Astrocyte (in vitro differentiated cells and primary cell): ENCODE results near the gene IL17B. TPM values are rescaled to one million over a fixed set of nuclear protein-coding genes. Genes with fewer than 3 reads are reported as not detected.

Experiments used
- DNase-seq: peaks from one replicate; pipeline ENCODE4 v3.0.0-alpha.2; 2010; ENCODE audit warnings: low read depth
- FAIRE-seq: peaks from 2 replicates; lab custom pipeline; 2011; peaks lifted over from hg19 to GRCh38; lab: Jason Lieb, UNC
- H2AFZ ChIP-seq: 2 replicates; pipeline ENCODE4 v1.6.0; 2012; ENCODE audit warnings: low read depth, low read length, inconsistent platforms
- H3K27ac ChIP-seq: 2 replicates; pipeline ENCODE4 v1.5.1; 2011; ENCODE audit warnings: low read depth, low read length, inconsistent platforms
- H3K27me3 ChIP-seq: 2 replicates; pipeline ENCODE4 v1.6.0; 2011; ENCODE audit warnings: low read length, inconsistent platforms; ENCODE audit not compliant: insufficient read depth
- H3K36me3 ChIP-seq: 2 replicates; pipeline ENCODE4 v1.5.1; 2011; ENCODE audit warnings: low read length, inconsistent platforms; ENCODE audit not compliant: insufficient read depth
- H3K4me1 ChIP-seq: 2 replicates; pipeline ENCODE4 v1.5.1; 2011; ENCODE audit warnings: low read length, inconsistent platforms; ENCODE audit not compliant: insufficient read depth
- H3K4me2 ChIP-seq: 2 replicates; pipeline ENCODE4 v1.6.0; 2012; ENCODE audit warnings: low read length, inconsistent platforms
- H3K4me3 ChIP-seq: 2 replicates; pipeline ENCODE4 v1.5.1; 2011; ENCODE audit warnings: low read depth, mild to moderate bottlenecking, low read length, inconsistent platforms; ENCODE audit not compliant: insufficient read depth
- H3K79me2 ChIP-seq: 2 replicates; pipeline ENCODE4 v1.6.0; 2012; ENCODE audit warnings: mild to moderate bottlenecking, low read length, inconsistent platforms; ENCODE audit not compliant: insufficient read depth
- H3K9ac ChIP-seq: 2 replicates; pipeline ENCODE4 v1.6.0; 2012; ENCODE audit warnings: mild to moderate bottlenecking, low read length, inconsistent platforms
- H3K9me3 ChIP-seq: 2 replicates; pipeline ENCODE4 v1.5.1; 2012; ENCODE audit warnings: low read depth, mild to moderate bottlenecking, low read length, inconsistent platforms; ENCODE audit not compliant: insufficient read depth
- H4K20me1 ChIP-seq: 2 replicates; pipeline ENCODE4 v1.6.0; 2012; ENCODE audit warnings: low read length, inconsistent platforms; ENCODE audit not compliant: insufficient read depth
- H3K27ac Mint-ChIP-seq: one replicate; pipeline ENCODE4 v1.8.0; 2021; ENCODE audit warnings: mild to moderate bottlenecking, mixed read lengths; ENCODE audit not compliant: unreplicated experiment
- H3K27me3 Mint-ChIP-seq: one replicate; pipeline ENCODE4 v1.8.0; 2021; ENCODE audit warnings: low read depth, mixed read lengths; ENCODE audit not compliant: unreplicated experiment
- H3K36me3 Mint-ChIP-seq: one replicate; pipeline ENCODE4 v1.8.0; 2021; ENCODE audit warnings: low read depth, mixed read lengths; ENCODE audit not compliant: unreplicated experiment
- H3K4me1 Mint-ChIP-seq: one replicate; pipeline ENCODE4 v1.8.0; 2021; ENCODE audit warnings: low read depth, mixed read lengths; ENCODE audit not compliant: unreplicated experiment
- H3K4me3 Mint-ChIP-seq: one replicate; pipeline ENCODE4 v1.8.0; 2021; ENCODE audit warnings: mild to moderate bottlenecking, moderate library complexity, mixed read lengths; ENCODE audit not compliant: unreplicated experiment
- H3K9me3 Mint-ChIP-seq: one replicate; pipeline ENCODE4 v1.8.0; 2021; ENCODE audit warnings: mild to moderate bottlenecking, mixed read lengths; ENCODE audit not compliant: unreplicated experiment
- CTCF ChIP-seq: IDR thresholded peaks from 2 replicates; pipeline ENCODE4 v1.5.1; 2011; ENCODE audit warnings: low read depth, mild to moderate bottlenecking, inconsistent platforms, low read length, moderate library complexity; ENCODE audit not compliant: insufficient read depth
- EZH2 ChIP-seq: IDR thresholded peaks from 2 replicates; pipeline ENCODE4 v1.6.1; 2012; ENCODE audit warnings: mild to moderate bottlenecking, low read length, inconsistent platforms; ENCODE audit not compliant: insufficient read depth
- total RNA-seq: library from RNA; stranded (reverse); gene quantifications from 2 replicates; pipeline ENCODE4 v1.2.1, GENCODE V29; 2021

IL17B gene
- total RNA-seq, 1 donor from 2014 or later: 0.54 TPM

- Mint-ChIP-seq H3K9me3 (no peaks in the 10 kb centered on the region), H3K4me3 (no peak overlapping the region), H3K27ac (no peak overlapping the region), H3K4me1 (peaks cover 37% of the 10 kb centered on the region), H3K36me3 (peaks cover 2% of the 10 kb centered on the region), H3K27me3 (peaks cover 1% of the 10 kb centered on the region)
- no peaks in the 10 kb centered on the region for H3K27me3 ChIP-seq
- peak overlapping the region; percentile 83 for H2AFZ ChIP-seq
- no peaks in the 10 kb centered on the region for H3K36me3 ChIP-seq
- no peak for FAIRE-seq
- H3K4me2 ChIP-seq: peak overlapping the region; percentile 42
- H3K79me2 ChIP-seq: no peaks in the 10 kb centered on the region
- TF ChIP-seq EZH2 (no peak), CTCF (peak; percentile 70)
- H3K4me1 ChIP-seq: peaks cover 10% of the 10 kb centered on the region
- no peaks in the 10 kb centered on the region for H4K20me1 ChIP-seq
- no peak overlapping the region for H3K27ac ChIP-seq
- H3K9me3 ChIP-seq: peaks cover 3% of the 10 kb centered on the region
- H3K4me3 ChIP-seq: no peak overlapping the region
- H3K9ac ChIP-seq: no peak overlapping the region
- no peak for DNase-seq
These were observed 2.9 kb upstream of the IL17B start for GRCh38 chr5:149381986-149382338.

GRCh38 chr5:149381261-149381985 is 2.3 kb upstream of the IL17B start:
- Histone ChIP-seq H3K27me3 (no peaks in the 10 kb centered on the region), H3K9me3 (peaks cover 3% of the 10 kb centered on the region), H3K27ac (no peak overlapping the region), H3K4me2 (peak overlapping the region; percentile 42), H3K4me1 (peaks cover 10% of the 10 kb centered on the region), H2AFZ (peak overlapping the region; percentile 83), H3K4me3 (no peak overlapping the region), H4K20me1 (no peaks in the 10 kb centered on the region), H3K36me3 (no peaks in the 10 kb centered on the region), H3K9ac (peak overlapping the region; percentile 38), H3K79me2 (no peaks in the 10 kb centered on the region)
- Mint-ChIP-seq H3K4me3 (no peak overlapping the region), H3K27ac (peak overlapping the region; percentile 58), H3K4me1 (peaks cover 37% of the 10 kb centered on the region), H3K36me3 (peaks cover 2% of the 10 kb centered on the region), H3K9me3 (no peaks in the 10 kb centered on the region), H3K27me3 (peaks cover 1% of the 10 kb centered on the region)
- no peak for DNase-seq
- TF ChIP-seq EZH2 (no peak), CTCF (no peak)
- FAIRE-seq: no peak

- H3K27ac ChIP-seq: no peak overlapping the region
- peaks cover 34% of the 10 kb centered on the region for H3K4me1 Mint-ChIP-seq
- H3K9me3 Mint-ChIP-seq: no peaks in the 10 kb centered on the region
- peaks cover 3% of the 10 kb centered on the region for H3K9me3 ChIP-seq
- no peak overlapping the region for H3K4me2 ChIP-seq
- H3K27ac Mint-ChIP-seq: no peak overlapping the region
- H3K4me3 Mint-ChIP-seq: no peak overlapping the region
- H4K20me1 ChIP-seq: no peaks in the 10 kb centered on the region
- no peaks in the 10 kb centered on the region for H3K36me3 ChIP-seq
- no peaks in the 10 kb centered on the region for H3K27me3 ChIP-seq
- H3K79me2 ChIP-seq: no peaks in the 10 kb centered on the region
- TF ChIP-seq EZH2: no peak
- TF ChIP-seq CTCF: no peak
- peaks cover 1% of the 10 kb centered on the region for H3K27me3 Mint-ChIP-seq
- peaks cover 2% of the 10 kb centered on the region for H3K36me3 Mint-ChIP-seq
- H3K4me3 ChIP-seq: no peak overlapping the region
- H3K9ac ChIP-seq: no peak overlapping the region
- FAIRE-seq (no peak), DNase-seq (peak; percentile 23)
- peaks cover 10% of the 10 kb centered on the region for H3K4me1 ChIP-seq
- H2AFZ ChIP-seq: no peak overlapping the region
These were observed 1.5 kb upstream of the IL17B start for GRCh38 chr5:149380466-149381121.
